Measurements from ENCODE around the gene FABP2. TPM values are rescaled to one million over a fixed set of nuclear protein-coding genes. Genes with fewer than 3 reads are reported as not detected.

The FABP2 gene
- polyA plus RNA-seq, 3 donors, result 0.03 to 0.09 (median 0.09) TPM

Other genes starting within 250 kb of the FABP2 start
- under 1 TPM; 0.29 to 0.48 (median 0.37) TPM for gene MYOZ2, start 186.3 kb downstream of the FABP2 start, polyA plus RNA-seq (ENCODE audit: insufficient read length in 3 of 3)
- gene USP53, start 109.4 kb downstream of the FABP2 start, polyA plus RNA-seq (ENCODE audit: insufficient read length in 3 of 3), result 10 to 100 TPM; 34.4 to 42.8 (median 35.1) TPM